ENCODE results near the gene RTN4RL2. TPM values are rescaled to one million over a fixed set of nuclear protein-coding genes. Genes with fewer than 3 reads are reported as not detected.
A peak's percentile ranks its signal among the peaks of the same experiment; 100 is the strongest.

RTN4RL2 gene
- total RNA-seq, 1 experiment from 2014 or later, result 7.0 TPM

DNA sequence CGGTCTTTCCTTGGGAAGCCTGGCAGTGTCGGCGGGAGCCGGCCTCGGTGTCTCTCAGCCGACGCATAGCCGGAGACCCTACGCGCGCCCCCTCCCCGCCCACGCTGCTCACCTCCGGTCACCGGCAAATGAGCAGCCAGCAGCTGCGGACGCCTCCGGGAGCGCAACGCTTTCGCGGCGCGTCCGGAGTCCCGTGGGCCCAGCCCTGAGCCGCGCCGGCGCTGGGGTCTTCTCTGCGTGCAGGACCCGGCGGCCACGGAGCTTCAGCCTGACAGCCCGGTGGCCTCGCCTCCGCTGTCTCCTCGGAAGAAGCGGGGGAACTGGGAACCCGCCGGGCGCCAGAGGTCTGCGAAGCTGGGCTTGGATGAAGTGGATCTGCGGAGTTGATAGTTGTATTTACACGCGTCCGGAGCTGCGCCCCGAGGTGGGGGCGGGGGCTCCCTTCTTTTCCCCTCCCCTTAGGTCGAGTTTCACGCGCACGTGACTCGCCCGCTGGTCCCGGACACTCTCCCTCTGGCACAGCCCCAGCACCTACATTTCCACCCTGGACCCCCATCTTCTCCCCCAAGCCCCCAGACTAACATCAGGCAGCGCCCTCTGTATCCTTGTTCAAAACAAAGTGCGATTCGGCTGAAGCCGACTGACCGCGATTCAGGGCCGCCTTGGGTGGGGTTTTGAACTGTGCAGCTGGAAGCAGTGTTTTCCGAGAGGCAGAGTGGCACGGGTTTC, 55.2 kb downstream of the RTN4RL2 start, which contains the start of gene SLC43A1:
SLC43A1 (minus strand) TSS at position 371 of the 729 bp plus-strand sequence. CDS start 1,591 bp downstream, outside the sequence.
- H3K14ac ChIP-seq (ENCODE audit: insufficient read depth, low read length), result no peak within 1 kb of the TSS; the same call in 1 of the 2 replicates
- Mint-ChIP-seq H3K36me3 (ENCODE audit: insufficient read depth in 1 of 3, low read depth in 3 of 3) (peaks cover 0 to 4% (median 0%) of the 10 kb centered on the region in 3 experiments; a peak in 3 of 7 replicates), H3K27me3 (ENCODE audit: low read depth) (peaks cover 51% of the 10 kb centered on the region)

More for the DNA sequence above, 55.2 kb downstream of the RTN4RL2 start, which contains the start of gene SLC43A1:
- Histone ChIP-seq H3K79me1 (ENCODE audit: insufficient read depth, low read depth, low read length, poor library complexity, severe bottlenecking) (no peaks in the 10 kb centered on the region), H3K4me1 (ENCODE audit: insufficient read depth, low read length) (peaks cover 2% of the 10 kb centered on the region), H3T11ph (ENCODE audit: low read length) (no peak within 1 kb of the TSS), H4K8ac (replicated peaks; ENCODE audit: insufficient read length, low read depth, low read length) (no peak within 1 kb of the TSS), H2BK5ac (ENCODE audit: insufficient read length, low read length) (no peak within 1 kb of the TSS), H2AK5ac (ENCODE audit: insufficient read length, low read length) (no peak within 1 kb of the TSS), H2BK120ac (ENCODE audit: low read depth, low read length, poor library complexity, severe bottlenecking) (no peak within 1 kb of the TSS), H3K9ac (ENCODE audit: extremely low read depth, insufficient read length, low read length) (peak within 1 kb of the TSS; percentile 1), H2AFZ (ENCODE audit: low read length) (no peak within 1 kb of the TSS), H3K4ac (ENCODE audit: low read depth, low read length) (no peak within 1 kb of the TSS), H4K5ac (ENCODE audit: insufficient read length, low read depth, low read length) (no peak within 1 kb of the TSS), H4K20me1 (ENCODE audit: control insufficient read depth, insufficient read depth, insufficient read length) (no peaks in the 10 kb centered on the region), H3K18ac (ENCODE audit: insufficient read length, low read depth, low read length) (no peak within 1 kb of the TSS), H3K9me3 (ENCODE audit: control insufficient read depth, low read depth, low read length) (no peaks in the 10 kb centered on the region), H3K4me2 (ENCODE audit: insufficient read depth, insufficient read length, low read length) (peak within 1 kb of the TSS; percentile 63), H3K23ac (ENCODE audit: insufficient read length, low read depth, low read length) (no peak within 1 kb of the TSS), H2BK12ac (ENCODE audit: insufficient read length, low read depth, low read length) (no peak within 1 kb of the TSS), H3K56ac (ENCODE audit: insufficient read length, low read depth, low read length) (no peak within 1 kb of the TSS), H2BK15ac (ENCODE audit: low read depth, low read length) (no peak within 1 kb of the TSS), H2BK20ac (ENCODE audit: low read depth, low read length, poor library complexity, severe bottlenecking) (no peak within 1 kb of the TSS), H4K91ac (ENCODE audit: insufficient read length, low read depth, low read length) (no peak within 1 kb of the TSS), H3K23me2 (ENCODE audit: insufficient read length, low read depth, low read length, poor library complexity, severe bottlenecking) (peaks cover 16% of the 10 kb centered on the region), H3K79me2 (ENCODE audit: insufficient read depth, low read length) (no peaks in the 10 kb centered on the region), H3K27ac (ENCODE audit: insufficient read length, low read depth, low read length) (no peak within 1 kb of the TSS), H3K27me3 (ENCODE audit: insufficient read depth, low read length) (no peaks in the 10 kb centered on the region)
- peak; percentile 54 for DNase-seq
- Mint-ChIP-seq H3K4me3 (peak within 1 kb of the TSS; percentile 90 to 98), H3K9me3 (0 out of 5 replicates have a peak, but pooled peaks cover 0 to 3% of the 10 kb centered on the region in 2 experiments), H3K4me1 (peaks cover 10 to 13% of the 10 kb centered on the region in 2 experiments; a peak in 2 of 4 replicates), H3K27ac (peak within 1 kb of the TSS in 1 of 3 experiments; percentile 57; a peak in 2 of 7 replicates)
- TF ChIP-seq, protein P1, sequence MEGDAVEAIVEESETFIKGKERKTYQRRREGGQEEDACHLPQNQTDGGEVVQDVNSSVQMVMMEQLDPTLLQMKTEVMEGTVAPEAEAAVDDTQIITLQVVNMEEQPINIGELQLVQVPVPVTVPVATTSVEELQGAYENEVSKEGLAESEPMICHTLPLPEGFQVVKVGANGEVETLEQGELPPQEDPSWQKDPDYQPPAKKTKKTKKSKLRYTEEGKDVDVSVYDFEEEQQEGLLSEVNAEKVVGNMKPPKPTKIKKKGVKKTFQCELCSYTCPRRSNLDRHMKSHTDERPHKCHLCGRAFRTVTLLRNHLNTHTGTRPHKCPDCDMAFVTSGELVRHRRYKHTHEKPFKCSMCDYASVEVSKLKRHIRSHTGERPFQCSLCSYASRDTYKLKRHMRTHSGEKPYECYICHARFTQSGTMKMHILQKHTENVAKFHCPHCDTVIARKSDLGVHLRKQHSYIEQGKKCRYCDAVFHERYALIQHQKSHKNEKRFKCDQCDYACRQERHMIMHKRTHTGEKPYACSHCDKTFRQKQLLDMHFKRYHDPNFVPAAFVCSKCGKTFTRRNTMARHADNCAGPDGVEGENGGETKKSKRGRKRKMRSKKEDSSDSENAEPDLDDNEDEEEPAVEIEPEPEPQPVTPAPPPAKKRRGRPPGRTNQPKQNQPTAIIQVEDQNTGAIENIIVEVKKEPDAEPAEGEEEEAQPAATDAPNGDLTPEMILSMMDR (conservative IDR thresholded peaks at IDR 0.05), result no peak
- WGBS (ENCODE audit: extremely low coverage, insufficient read length, low lambda C conversion rate), result no CpG with 5 or more reads among the region's 66 CpGs
